Endothelial cell of umbilical vein (primary cell): ENCODE results near the gene SLC22A23.

Source experiments
- EZH2 ChIP-seq: IDR thresholded peaks from 2 replicates; pipeline ENCODE4 v1.6.1; 2012; ENCODE audit warnings: borderline replicate concordance, low read depth, mild to moderate bottlenecking, moderate library complexity, low read length, inconsistent platforms; ENCODE audit not compliant: severe bottlenecking
- FOS ChIP-seq: IDR thresholded peaks from 2 replicates; pipeline ENCODE4 v1.6.1; 2011; ENCODE audit warnings: mild to moderate bottlenecking, low read length, moderate library complexity, borderline replicate concordance; ENCODE audit not compliant: insufficient read depth
- GATA2 ChIP-seq: IDR thresholded peaks from 2 replicates; pipeline ENCODE4 v1.7.0; 2011; ENCODE audit warnings: low read depth, mild to moderate bottlenecking, moderate library complexity, mixed read lengths, low read length; ENCODE audit not compliant: insufficient read length, insufficient read depth
- JUN ChIP-seq: IDR thresholded peaks from 2 replicates; pipeline ENCODE4 v1.6.1; 2011; ENCODE audit warnings: borderline replicate concordance, low read depth; ENCODE audit not compliant: insufficient read length, insufficient read depth
- MYC ChIP-seq: IDR thresholded peaks from one replicate; pipeline ENCODE4 v1.6.1; 2011; ENCODE audit warnings: mild to moderate bottlenecking, low read depth, low read length
- POLR2A ChIP-seq: IDR thresholded peaks from 2 replicates; pipeline ENCODE4 v1.6.1; 2012; ENCODE audit warnings: low read depth, mild to moderate bottlenecking, control low read depth, low read length
- POLR2AphosphoS5 ChIP-seq: IDR thresholded peaks from 2 replicates; pipeline ENCODE4 v1.6.1; 2012; ENCODE audit warnings: low read depth, mild to moderate bottlenecking, control low read depth, low read length, moderate library complexity; ENCODE audit not compliant: insufficient read depth
- TF ChIP-seq, protein P1 (sequence below), 2 donors: IDR thresholded peaks; 1 replicate in 1 of 2; 2 replicates in 1 of 2; pipeline ENCODE4 v1.5.1; 2011; ENCODE audit warnings: low read length in 2 of 2, mild to moderate bottlenecking in 2 of 2, moderate library complexity in 2 of 2, control low read depth in 1 of 2, inconsistent platforms in 1 of 2, low read depth in 1 of 2; ENCODE audit not compliant: insufficient read depth in 1 of 2; ENCODE audit errors: extremely low read depth in 1 of 2
- TF ChIP-seq, protein P2 (sequence below): IDR thresholded peaks from 2 replicates; pipeline ENCODE4 v1.6.1; 2011; ENCODE audit not compliant: insufficient read depth, insufficient read length

- TF ChIP-seq, protein P1, sequence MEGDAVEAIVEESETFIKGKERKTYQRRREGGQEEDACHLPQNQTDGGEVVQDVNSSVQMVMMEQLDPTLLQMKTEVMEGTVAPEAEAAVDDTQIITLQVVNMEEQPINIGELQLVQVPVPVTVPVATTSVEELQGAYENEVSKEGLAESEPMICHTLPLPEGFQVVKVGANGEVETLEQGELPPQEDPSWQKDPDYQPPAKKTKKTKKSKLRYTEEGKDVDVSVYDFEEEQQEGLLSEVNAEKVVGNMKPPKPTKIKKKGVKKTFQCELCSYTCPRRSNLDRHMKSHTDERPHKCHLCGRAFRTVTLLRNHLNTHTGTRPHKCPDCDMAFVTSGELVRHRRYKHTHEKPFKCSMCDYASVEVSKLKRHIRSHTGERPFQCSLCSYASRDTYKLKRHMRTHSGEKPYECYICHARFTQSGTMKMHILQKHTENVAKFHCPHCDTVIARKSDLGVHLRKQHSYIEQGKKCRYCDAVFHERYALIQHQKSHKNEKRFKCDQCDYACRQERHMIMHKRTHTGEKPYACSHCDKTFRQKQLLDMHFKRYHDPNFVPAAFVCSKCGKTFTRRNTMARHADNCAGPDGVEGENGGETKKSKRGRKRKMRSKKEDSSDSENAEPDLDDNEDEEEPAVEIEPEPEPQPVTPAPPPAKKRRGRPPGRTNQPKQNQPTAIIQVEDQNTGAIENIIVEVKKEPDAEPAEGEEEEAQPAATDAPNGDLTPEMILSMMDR (IDR thresholded peaks at IDR 0.05; ENCODE audit: extremely low read depth in 1 of 2, insufficient read depth in 1 of 2, low read depth in 1 of 2, low read length in 2 of 2), result no peak
- TF ChIP-seq EZH2 (no peak), POLR2A (no peak), POLR2AphosphoS5 (no peak), MYC (no peak), JUN (no peak), FOS (no peak), GATA2 (no peak)
- TF ChIP-seq, protein P2, sequence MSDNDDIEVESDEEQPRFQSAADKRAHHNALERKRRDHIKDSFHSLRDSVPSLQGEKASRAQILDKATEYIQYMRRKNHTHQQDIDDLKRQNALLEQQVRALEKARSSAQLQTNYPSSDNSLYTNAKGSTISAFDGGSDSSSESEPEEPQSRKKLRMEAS, result no peak
These were observed 180.4 kb downstream of the SLC22A23 start for GRCh38 chr6:3276174-3277167.
